H1 (cell line): ENCODE data around the gene IFNGR1.

Experiments
- CHD1 ChIP-seq: IDR thresholded peaks from 2 replicates; pipeline ENCODE4 v1.6.1; 2012; ENCODE audit warnings: low read depth, low read length, improper control_type of control experiment
- CTBP2 ChIP-seq: IDR thresholded peaks from 2 replicates; pipeline ENCODE4 v1.7.0; 2011; ENCODE audit warnings: borderline replicate concordance, mild to moderate bottlenecking, moderate library complexity, mixed read lengths, low read length; ENCODE audit not compliant: insufficient read depth, insufficient read length
- POLR2A ChIP-seq, 2 experiments: IDR thresholded peaks; 1 replicate in 1 of 2; 2 replicates in 1 of 2; pipeline ENCODE4 v1.6.1; 2011; ENCODE audit warnings: low read depth in 2 of 2, low read length in 2 of 2, mild to moderate bottlenecking in 2 of 2; ENCODE audit errors: control extremely low read depth in 1 of 2
- RAD21 ChIP-seq, 2 experiments: IDR thresholded peaks in 1 of 2; conservative IDR thresholded peaks in 1 of 2; 2 replicates each; pipeline ENCODE4 v1.6.1; 2011; ENCODE audit warnings: low read depth in 2 of 2, low read length in 2 of 2, improper control_type of control experiment in 1 of 2, inconsistent platforms in 1 of 2, mild to moderate bottlenecking in 1 of 2, moderate library complexity in 1 of 2
- RBBP5 ChIP-seq: IDR thresholded peaks from 2 replicates; pipeline ENCODE4 v1.7.1; 2012; ENCODE audit warnings: low read depth, mild to moderate bottlenecking, inconsistent platforms, low read length, moderate library complexity, borderline replicate concordance
- SIN3A ChIP-seq, 2 experiments: IDR thresholded peaks in 1 of 2; conservative IDR thresholded peaks in 1 of 2; 2 replicates each; pipeline ENCODE4 v1.6.1; 2011 to 2012; ENCODE audit warnings: low read length in 2 of 2, improper control_type of control experiment in 1 of 2, low read depth in 1 of 2, mild to moderate bottlenecking in 1 of 2
- SP2 ChIP-seq: IDR thresholded peaks from 2 replicates; pipeline ENCODE4 v1.6.1; 2012; ENCODE audit warnings: mild to moderate bottlenecking, low read length, inconsistent platforms
- TF ChIP-seq, protein P1 (sequence below), 3 experiments: IDR thresholded peaks; 1 replicate in 2 of 3; 2 replicates in 1 of 3; pipeline versions ENCODE4 v1.5.1 to v1.6.1; 2011; ENCODE audit warnings: low read length in 3 of 3, mild to moderate bottlenecking in 3 of 3, inconsistent platforms in 2 of 3, low read depth in 1 of 3, moderate library complexity in 1 of 3; ENCODE audit not compliant: insufficient read depth in 1 of 3; ENCODE audit errors: control extremely low read depth in 1 of 3
- TF ChIP-seq, protein P2 (sequence below): IDR thresholded peaks from 2 replicates; pipeline ENCODE4 v1.6.1; 2011; ENCODE audit warnings: low read length, improper control_type of control experiment

DNA sequence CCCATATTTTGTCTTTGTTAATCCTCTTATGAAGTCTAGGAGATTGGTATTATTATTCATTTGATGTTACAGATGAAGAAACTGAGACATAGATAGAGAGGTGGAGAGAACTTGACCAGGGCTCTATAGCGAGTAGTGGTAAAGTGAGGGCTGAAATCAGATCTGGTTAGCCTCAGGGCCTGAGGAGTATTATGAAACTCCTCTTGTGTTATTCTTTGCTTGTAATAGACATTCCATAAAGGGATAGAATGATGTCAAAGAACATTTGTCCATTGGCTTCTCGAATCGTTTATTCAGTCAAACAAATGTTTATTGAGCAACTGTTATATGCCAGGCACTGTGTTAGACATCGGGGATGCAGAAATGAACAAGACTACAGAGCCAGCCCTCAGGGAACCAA, 45.7 kb downstream of the IFNGR1 start, which contains the start of gene IL22RA2:
- TF ChIP-seq, protein P1, sequence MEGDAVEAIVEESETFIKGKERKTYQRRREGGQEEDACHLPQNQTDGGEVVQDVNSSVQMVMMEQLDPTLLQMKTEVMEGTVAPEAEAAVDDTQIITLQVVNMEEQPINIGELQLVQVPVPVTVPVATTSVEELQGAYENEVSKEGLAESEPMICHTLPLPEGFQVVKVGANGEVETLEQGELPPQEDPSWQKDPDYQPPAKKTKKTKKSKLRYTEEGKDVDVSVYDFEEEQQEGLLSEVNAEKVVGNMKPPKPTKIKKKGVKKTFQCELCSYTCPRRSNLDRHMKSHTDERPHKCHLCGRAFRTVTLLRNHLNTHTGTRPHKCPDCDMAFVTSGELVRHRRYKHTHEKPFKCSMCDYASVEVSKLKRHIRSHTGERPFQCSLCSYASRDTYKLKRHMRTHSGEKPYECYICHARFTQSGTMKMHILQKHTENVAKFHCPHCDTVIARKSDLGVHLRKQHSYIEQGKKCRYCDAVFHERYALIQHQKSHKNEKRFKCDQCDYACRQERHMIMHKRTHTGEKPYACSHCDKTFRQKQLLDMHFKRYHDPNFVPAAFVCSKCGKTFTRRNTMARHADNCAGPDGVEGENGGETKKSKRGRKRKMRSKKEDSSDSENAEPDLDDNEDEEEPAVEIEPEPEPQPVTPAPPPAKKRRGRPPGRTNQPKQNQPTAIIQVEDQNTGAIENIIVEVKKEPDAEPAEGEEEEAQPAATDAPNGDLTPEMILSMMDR (IDR thresholded peaks at IDR 0.05; ENCODE audit: control extremely low read depth in 1 of 3, insufficient read depth in 1 of 3, low read depth in 1 of 3, low read length in 3 of 3): no peak
- TF ChIP-seq SP2: no peak
- no peak for TF ChIP-seq SIN3A (conservative IDR thresholded peaks at IDR 0.05 in 1 of 2, IDR thresholded peaks at IDR 0.05 in 1 of 2; ENCODE audit: low read depth in 1 of 2, low read length in 2 of 2)
- no peak for TF ChIP-seq POLR2A (IDR thresholded peaks at IDR 0.05; ENCODE audit: control extremely low read depth in 1 of 2, low read depth in 2 of 2, low read length in 2 of 2)
- no peak for TF ChIP-seq CHD1
- TF ChIP-seq, protein P2, sequence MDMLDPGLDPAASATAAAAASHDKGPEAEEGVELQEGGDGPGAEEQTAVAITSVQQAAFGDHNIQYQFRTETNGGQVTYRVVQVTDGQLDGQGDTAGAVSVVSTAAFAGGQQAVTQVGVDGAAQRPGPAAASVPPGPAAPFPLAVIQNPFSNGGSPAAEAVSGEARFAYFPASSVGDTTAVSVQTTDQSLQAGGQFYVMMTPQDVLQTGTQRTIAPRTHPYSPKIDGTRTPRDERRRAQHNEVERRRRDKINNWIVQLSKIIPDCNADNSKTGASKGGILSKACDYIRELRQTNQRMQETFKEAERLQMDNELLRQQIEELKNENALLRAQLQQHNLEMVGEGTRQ: no peak
- TF ChIP-seq CTBP2: no peak
- no peak for TF ChIP-seq RAD21 (IDR thresholded peaks at IDR 0.05 in 1 of 2, conservative IDR thresholded peaks at IDR 0.05 in 1 of 2; ENCODE audit: low read depth in 2 of 2, low read length in 2 of 2)
- TF ChIP-seq RBBP5: no peak
